ENCODE data around the gene STARD8.

- no peak for TF ChIP-seq CTCF (IDR thresholded peaks at IDR 0.05)
- no peak for TF ChIP-seq POLR2A (IDR thresholded peaks at IDR 0.05)
These were observed 3.0 kb downstream of the STARD8 start for GRCh38 chrX:68650491-68650890.
